Myocyte (in vitro differentiated cells): Measurements from ENCODE around the gene GPHN. TPM values are rescaled to one million over a fixed set of nuclear protein-coding genes. Genes with fewer than 3 reads are reported as not detected.
"Not testable (repeated sequence)": the region's sequence is repeated elsewhere in the genome, so short reads cannot be mapped to it uniquely, and the experiment has no call there.

Source experiments
- DNase-seq: peaks from one replicate; pipeline ENCODE4 v3.0.0-alpha.2; 2012; ENCODE audit warnings: low read depth
- total RNA-seq: library from RNA; depleted of rRNA; stranded (reverse); fragments of >200 nt; gene quantifications from 2 replicates; pipeline ENCODE4 v1.2.3, GENCODE V29; 2014

Gene GPHN
- total RNA-seq, 1 donor from 2014 or later: 6.0 TPM

DNA sequence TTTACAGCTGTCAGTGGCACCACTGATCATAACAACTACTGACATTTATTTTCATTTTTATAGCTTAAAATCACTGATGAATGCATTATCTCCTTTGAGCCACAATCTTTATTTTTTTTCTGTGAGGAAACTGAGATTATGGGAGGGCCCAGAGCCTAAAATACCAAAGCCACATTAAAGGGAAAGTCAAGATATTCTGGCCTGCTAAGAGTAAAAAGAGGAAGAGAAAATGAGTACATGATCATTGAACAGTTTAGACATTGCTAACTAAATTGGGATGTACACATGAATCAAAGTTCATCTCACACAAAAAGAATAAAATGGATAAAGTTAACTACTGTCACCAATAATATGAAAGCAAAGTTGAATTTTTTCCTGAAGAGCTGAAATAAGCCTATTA is 510.8 kb downstream of the GPHN start:
- no peak for DNase-seq

- no peak for DNase-seq
Observed at GRCh38 chr14:67019796-67020195, 511.8 kb downstream of the GPHN start.

DNA sequence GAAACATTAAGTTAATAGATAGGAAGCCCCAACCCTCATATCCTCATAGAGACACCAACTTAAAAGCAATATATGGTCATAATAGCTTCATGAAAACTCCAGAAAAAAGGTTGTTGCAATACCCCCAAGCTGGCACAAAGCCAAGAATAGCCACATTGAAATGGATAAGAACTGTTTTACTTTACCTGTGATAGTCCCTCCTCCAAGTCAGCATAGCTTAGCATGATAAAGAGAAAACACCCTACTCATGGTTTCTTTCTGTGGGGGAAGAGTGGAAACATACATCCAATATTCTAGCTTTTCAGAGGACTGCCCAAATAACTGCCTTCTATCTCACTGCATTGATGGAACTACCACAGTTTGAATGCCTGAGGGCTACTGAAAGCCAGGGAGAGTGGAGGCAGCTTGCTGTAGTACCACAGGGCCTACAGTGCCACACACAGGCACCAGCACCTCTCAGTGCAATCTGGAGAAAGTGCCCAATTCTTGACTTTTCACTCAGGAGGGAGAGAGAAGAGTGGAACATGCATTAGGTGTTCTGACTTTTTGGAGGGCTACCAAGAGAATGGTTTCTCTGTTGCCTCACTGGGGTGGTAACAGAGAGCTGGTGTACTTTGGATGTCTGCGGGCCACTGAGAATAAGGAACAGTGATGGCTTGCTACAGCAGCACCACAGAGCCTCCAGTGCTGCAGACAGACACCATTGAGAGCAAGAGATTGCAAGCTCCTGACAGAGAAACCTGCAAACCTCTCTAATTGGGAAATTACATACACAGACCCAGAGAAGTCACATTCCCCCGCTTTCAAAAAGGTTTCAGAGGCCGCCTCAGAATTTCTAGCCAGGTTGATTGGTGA is 524.2 kb downstream of the GPHN start:
- no peak for DNase-seq

- DNase-seq: no peak
Observed at GRCh38 chr14:67045440-67045839, 537.5 kb downstream of the GPHN start.

- DNase-seq: no peak
Observed at GRCh38 chr14:67050896-67051295, 542.9 kb downstream of the GPHN start.

GRCh38 chr14:67056684-67057083 is 548.7 kb downstream of the GPHN start:
- DNase-seq: no peak

- no peak for DNase-seq
Observed at GRCh38 chr14:67059596-67059995, 551.6 kb downstream of the GPHN start.

DNA sequence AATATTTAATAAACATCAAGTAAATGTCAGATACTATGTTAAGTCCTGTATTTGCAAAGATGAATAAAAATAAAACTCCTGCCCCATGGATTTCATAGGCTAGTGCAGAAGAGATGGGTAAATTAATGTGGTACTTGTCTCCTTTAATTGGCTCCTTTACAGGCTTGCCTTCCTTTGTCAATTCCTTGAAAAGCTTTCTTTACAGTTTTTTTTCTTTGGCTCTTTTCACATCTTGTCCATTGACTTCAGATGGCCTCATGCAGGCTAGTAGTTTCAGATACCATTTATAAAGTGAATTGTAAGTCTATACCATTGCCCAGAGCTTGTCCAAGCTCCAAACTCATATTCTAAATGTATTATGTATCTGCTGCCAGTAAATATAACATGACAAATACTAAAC is 552.6 kb downstream of the GPHN start:
- no peak for DNase-seq

- not testable (repeated sequence) for DNase-seq
Observed at GRCh38 chr14:67067070-67067814, 559.3 kb downstream of the GPHN start.

- DNase-seq: no peak
Observed at GRCh38 chr14:67068251-67068650, 560.3 kb downstream of the GPHN start.

DNA sequence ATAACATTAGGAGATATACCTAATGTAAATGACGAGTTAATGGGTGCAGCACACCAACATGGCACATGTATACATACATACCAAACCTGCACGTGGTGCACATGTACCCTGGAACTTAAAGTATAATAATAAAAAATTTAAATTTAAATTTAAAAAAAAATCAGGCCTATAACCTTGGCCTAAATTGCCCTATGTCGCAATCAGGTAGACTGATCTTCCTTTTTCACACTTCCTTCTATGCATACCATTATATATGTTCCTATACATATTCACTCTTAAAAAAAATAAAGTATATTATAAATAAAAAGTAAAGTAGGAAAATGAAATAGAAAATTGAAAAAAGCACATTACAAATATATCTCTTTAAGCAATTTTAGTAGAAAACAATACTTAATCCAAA is 563.6 kb downstream of the GPHN start:
- no peak for DNase-seq

GRCh38 chr14:67077921-67078320 is 570.0 kb downstream of the GPHN start:
- DNase-seq: peak; percentile 9

DNA sequence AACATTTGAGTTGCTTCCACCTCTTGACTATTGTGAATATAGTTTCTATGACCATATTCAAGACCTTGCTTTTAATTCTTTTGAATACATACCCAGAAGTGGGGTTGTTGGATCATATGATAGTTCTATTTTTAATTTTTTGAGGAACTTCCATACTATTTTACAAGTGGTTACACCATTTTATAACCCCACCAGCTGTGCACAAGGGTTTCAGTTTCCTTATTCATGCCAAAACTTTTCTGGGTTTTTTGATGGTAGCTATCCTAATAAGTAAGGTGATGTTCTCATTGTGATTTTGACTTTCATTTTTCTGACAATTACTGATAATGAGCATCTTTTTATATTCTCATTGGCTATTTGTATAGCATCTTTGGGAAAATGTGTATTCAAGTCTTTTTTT is 571.9 kb downstream of the GPHN start:
- DNase-seq: no peak

GRCh38 chr14:67108230-67108629 is 600.3 kb downstream of the GPHN start:
- DNase-seq: no peak

DNA sequence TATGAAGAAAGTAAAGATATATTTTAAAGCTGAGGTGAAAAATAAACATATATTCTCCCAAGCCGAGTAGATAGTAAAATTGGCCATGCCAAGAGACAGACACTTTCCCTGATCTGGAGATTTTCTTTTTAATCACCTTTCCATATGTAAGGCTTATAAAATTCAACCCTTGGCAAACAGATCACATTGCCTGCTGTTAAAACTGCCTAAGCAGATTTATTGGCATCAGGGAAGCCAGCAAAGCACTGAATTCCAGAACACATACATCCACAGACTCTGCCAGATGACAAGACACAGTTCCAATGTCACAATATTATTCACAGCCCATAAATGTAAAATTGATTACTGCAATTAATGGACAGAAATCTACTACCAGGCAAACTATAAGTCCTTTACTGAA is 603.1 kb downstream of the GPHN start:
- DNase-seq: no peak

DNA sequence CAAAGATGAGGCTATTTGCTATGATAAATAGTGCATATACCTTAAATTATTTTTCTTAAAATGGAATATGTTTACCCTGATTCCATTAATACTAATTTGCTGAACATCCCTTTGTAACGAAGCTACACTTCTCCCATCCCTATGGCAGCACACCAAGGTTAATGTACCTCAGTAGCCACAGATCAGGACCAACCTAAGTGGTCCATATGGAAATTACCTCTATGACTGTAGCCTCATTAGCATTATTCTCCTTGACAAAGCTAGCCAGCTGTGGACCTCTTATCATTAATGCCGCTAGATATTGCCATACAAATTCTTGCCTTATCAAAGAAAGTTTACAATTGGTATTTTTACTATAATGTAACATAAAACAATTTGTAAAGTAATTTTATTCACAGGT is 604.4 kb downstream of the GPHN start:
- no peak for DNase-seq

DNA sequence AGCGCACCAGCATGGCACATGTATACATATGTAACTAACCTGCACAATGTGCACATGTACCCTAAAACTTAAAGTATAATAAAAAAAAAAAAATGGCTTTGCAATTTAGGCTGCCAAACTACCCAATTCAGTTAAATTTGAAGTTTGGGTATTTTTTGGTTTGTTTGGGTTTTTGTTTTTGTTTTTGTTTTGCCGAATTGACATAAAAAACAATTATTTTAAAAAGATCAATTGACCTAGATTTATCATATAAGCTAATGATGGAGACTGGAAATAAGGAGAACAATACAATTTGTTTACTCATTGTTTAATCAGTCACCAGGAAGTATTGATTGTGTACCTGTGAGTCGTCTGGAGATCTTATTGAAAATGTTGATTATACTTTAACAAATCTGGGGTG is 619.2 kb downstream of the GPHN start:
- no peak for DNase-seq

DNA sequence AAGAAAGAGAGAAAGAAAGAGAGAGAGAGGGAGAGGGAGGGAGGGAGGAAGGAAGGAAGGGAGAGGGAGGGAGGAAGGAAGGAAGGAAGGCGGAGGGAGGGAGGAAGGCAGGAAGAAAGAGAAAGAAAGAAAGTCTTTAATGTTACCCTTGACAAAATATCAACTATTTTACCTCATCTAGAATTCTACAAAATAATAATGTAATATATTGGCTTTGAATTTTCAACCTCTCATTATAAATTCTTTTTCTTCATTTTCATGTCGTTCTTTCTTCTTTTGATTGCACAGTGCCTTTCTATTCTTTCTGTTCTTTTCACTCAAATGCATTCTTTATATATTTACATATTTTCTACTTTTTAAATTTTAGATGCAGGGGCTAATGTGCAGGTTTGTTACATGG is 621.8 kb downstream of the GPHN start:
- DNase-seq: no peak

GRCh38 chr14:67131691-67132090 is 623.7 kb downstream of the GPHN start:
- DNase-seq: no peak

DNA sequence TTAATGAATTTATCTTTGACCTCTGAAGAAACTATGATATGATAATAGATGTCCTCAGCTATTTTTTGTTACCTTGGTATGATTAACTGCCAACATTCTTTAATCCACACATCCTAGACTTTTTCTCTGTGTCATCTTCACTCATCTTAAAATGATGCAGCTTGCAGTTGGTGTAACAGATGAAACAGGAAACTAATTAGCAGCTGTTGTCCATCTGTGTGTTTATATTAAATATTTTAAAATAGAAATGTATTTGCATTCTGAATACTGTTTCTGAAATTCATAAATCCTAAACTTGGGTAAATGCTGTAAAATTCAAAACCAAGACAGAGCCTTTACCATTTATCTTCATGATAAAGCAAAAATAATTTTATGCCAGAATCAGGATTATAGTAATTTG is 625.2 kb downstream of the GPHN start:
- peak; percentile 20 for DNase-seq

- peak; percentile 9 for DNase-seq
Observed at GRCh38 chr14:67133595-67134441, 625.9 kb downstream of the GPHN start.
